CD4-positive, alpha-beta T cell treated with Interleukin-12 subunit alpha and Interleukin-12 subunit beta, for 1 hour (primary cell): ENCODE results near the gene PDE4DIP.
"Not testable (repeated sequence)": the region's sequence is repeated elsewhere in the genome, so short reads cannot be mapped to it uniquely, and the experiment has no call there.

Experiments used
- DNase-seq: peaks from one replicate; pipeline ENCODE4 v3.0.0-alpha.2; 2020

The PDE4DIP gene

GRCh38 chr1:148975866-148976537, 131.8 kb downstream of the PDE4DIP start:
- DNase-seq: peak; percentile 17

- DNase-seq: not testable (repeated sequence)
Observed at GRCh38 chr1:148977785-148978184, 133.6 kb downstream of the PDE4DIP start.

GRCh38 chr1:148989378-148989777, 145.2 kb downstream of the PDE4DIP start:
- not testable (repeated sequence) for DNase-seq

GRCh38 chr1:148990233-148990788, 146.1 kb downstream of the PDE4DIP start:
- not testable (repeated sequence) for DNase-seq

- not testable (repeated sequence) for DNase-seq
Observed at GRCh38 chr1:148991818-148992217, 147.6 kb downstream of the PDE4DIP start.

- DNase-seq: not testable (repeated sequence)
Observed at GRCh38 chr1:148992364-148992763, 148.1 kb downstream of the PDE4DIP start.

- not testable (repeated sequence) for DNase-seq
Observed at GRCh38 chr1:148996449-148997224, 152.4 kb downstream of the PDE4DIP start.

GRCh38 chr1:148997405-148997804, 153.2 kb downstream of the PDE4DIP start:
- DNase-seq: not testable (repeated sequence)

- DNase-seq: not testable (repeated sequence)
Observed at GRCh38 chr1:149002664-149003063, 158.4 kb downstream of the PDE4DIP start.

GRCh38 chr1:149008326-149008725, 164.1 kb downstream of the PDE4DIP start:
- not testable (repeated sequence) for DNase-seq

- DNase-seq: not testable (repeated sequence)
Observed at GRCh38 chr1:149008769-149009168, 164.5 kb downstream of the PDE4DIP start.

GRCh38 chr1:149009761-149010160, 165.5 kb downstream of the PDE4DIP start:
- not testable (repeated sequence) for DNase-seq

- not testable (repeated sequence) for DNase-seq
Observed at GRCh38 chr1:149012599-149012998, 168.4 kb downstream of the PDE4DIP start.

GRCh38 chr1:149013513-149013912, 169.3 kb downstream of the PDE4DIP start:
- DNase-seq: not testable (repeated sequence)

- DNase-seq: not testable (repeated sequence)
Observed at GRCh38 chr1:149015522-149015921, 171.3 kb downstream of the PDE4DIP start.

GRCh38 chr1:149016626-149017025, 172.4 kb downstream of the PDE4DIP start:
- DNase-seq: not testable (repeated sequence)

- not testable (repeated sequence) for DNase-seq
Observed at GRCh38 chr1:149018577-149018976, 174.3 kb downstream of the PDE4DIP start.

GRCh38 chr1:149024327-149024726, 180.1 kb downstream of the PDE4DIP start:
- not testable (repeated sequence) for DNase-seq

- not testable (repeated sequence) for DNase-seq
Observed at GRCh38 chr1:149033916-149034315, 189.7 kb downstream of the PDE4DIP start.

- not testable (repeated sequence) for DNase-seq
Observed at GRCh38 chr1:149043056-149043455, 198.8 kb downstream of the PDE4DIP start.

GRCh38 chr1:149064611-149065010, 220.4 kb downstream of the PDE4DIP start:
- DNase-seq: not testable (repeated sequence)

GRCh38 chr1:149075505-149076127, 231.4 kb downstream of the PDE4DIP start:
- DNase-seq: not testable (repeated sequence)
